NK-92 treated with Interleukin-12 subunit alpha and Interleukin-12 subunit beta, amount 100 ng/mL, for 24 hours (cell line): ENCODE results near the gene C2orf15.
A peak's percentile ranks its signal among the peaks of the same experiment; 100 is the strongest.
"Not testable (repeated sequence)": the region's sequence is repeated elsewhere in the genome, so short reads cannot be mapped to it uniquely, and the experiment has no call there.

Experiments
- DNase-seq: peaks from one replicate; lab custom pipeline; 2025; lab: John Stamatoyannopoulos, UW

Gene C2orf15

DNA sequence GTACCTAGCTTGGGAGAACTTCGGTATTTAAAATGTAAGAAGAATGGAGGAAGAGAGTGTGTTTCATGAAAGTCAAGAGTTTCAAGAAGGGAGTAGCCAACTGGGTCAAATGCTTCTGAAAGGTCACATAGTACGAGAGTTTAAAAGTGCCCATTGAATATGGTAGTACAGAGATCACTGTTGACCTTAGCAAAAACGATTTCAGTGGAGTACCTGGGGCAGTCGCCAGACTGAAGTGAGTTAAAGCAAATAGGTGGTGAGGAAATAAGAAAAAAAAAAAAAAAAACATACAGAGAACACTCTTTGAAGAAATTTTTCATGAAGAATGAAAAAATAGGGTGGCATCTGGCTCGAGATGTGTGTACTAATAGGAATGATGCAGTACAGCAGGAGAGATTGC, 24.7 kb downstream of the C2orf15 start:
- no peak for DNase-seq

DNA sequence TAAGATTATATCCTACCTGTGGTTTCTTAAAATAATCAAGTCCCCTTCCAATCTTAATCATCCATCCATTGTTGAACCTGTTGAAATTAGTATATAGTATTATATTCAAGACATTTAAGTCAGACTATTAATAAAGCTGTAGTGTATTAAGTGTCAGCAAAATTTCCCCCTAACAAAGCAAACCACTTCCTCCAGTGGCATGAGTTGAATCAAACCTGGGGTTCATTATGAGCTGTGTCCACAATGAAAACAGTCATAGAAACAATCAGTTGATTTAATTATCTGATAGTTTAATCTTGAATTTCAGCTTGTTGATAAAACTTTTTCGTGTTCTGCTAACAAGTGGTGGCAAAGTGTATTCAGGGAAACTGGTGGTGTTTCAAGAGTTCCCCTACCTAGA, 28.0 kb downstream of the C2orf15 start:
- no peak for DNase-seq

DNA sequence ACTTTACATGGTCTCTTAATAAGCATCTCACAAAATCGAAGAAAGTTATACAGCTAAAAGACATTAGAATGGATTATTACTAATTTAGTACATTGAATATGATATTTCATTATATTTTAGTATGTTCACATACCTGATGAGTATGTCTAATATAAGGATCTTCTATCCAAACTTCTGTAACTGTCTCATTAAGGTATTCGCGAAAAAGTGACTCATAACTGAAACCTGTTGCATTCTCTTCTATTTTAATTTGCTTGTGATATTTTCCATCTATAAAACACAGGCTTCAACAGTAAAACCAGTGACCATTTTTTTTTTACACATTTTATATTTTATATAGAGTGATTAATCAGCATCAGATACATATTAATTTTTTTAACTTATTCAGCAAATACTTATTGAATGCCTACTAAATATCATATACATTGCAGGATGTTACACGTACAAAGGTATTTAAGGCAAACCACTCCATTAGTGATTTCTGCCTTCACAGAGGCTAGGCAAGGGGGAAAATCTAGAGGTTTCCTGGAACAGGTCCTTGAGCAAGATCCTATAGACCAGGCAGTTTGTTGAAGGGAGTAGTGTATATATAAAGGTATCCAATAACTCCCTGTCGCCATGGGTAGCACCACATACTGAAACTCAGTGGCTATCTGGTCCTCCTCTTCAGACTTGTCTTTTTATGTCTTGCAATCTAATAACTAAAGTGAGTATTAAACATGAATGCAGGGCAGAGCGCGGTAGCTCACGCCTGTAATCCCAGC, 30.1 kb downstream of the C2orf15 start:
- DNase-seq = no peak

DNA sequence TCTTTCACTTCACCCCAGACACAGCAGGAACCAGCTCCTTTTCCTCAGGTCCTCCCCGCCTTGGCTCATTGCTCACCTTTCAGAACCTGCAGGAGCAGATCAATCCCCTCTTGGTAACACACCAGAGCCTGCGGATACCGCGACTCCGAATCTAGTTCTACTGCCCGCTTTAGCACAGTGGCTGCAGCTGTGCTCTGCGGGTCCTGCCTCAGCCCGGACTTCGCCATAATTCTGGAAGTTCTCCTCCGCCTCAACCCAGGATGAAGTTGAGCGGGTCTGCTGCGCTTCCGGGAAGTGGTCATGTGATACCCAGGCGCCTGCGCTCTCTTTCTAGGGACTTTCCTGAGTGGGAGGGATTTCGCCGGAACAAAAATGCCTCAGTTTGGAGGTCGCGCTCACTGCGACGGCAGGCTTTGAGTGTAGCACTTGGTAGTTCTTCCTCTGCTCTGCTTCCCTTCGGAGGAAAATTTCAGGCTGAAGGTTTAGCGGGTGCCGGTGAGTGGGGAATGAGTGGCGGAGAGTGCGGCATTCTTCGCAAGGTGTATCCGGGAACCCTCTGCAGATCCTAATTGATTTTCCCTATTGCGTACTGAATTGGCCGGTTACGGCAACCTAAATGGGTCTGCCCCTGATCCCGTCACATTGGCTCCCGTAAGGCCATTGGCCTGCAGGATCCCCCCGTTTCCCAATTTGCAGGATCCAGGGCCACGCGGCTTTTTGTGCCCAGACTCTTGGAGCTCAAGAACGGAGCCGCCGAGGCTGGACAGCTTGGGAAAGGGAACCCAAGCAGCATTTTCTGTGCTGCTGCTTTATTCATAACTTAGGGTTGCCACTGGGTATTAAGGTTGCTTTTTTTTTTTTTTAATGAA, 39.5 kb downstream of the C2orf15 start, which contains the start of the genes MITD1 and MRPL30:
MITD1 (minus strand) TSS at position 304 of the 869 bp plus-strand sequence; CDS start at position 227, 77 bp downstream.
MRPL30 (plus strand) TSS at position 430 of the 869 bp plus-strand sequence. CDS start 5,020 bp downstream, outside the sequence.
- peak; percentile 82 for DNase-seq

DNA sequence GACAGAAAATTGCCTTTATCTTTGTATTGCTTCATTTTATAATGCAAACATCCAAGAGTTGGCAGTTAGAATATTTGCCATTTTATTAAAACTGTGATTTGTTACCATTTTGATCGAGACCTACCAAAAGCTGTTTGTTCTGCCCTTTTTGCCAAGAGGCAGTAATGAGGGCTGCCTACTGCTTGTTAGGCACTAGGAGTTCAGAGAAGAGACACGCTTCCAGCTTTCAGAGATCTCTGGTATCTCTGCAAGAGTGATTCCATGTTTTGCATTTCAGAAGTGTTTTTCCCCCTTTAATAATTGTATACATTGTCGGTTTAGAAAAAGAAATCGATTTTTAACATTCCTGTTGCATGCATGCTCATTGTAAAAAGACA, 40.1 kb downstream of the C2orf15 start:
- no peak for DNase-seq

DNA sequence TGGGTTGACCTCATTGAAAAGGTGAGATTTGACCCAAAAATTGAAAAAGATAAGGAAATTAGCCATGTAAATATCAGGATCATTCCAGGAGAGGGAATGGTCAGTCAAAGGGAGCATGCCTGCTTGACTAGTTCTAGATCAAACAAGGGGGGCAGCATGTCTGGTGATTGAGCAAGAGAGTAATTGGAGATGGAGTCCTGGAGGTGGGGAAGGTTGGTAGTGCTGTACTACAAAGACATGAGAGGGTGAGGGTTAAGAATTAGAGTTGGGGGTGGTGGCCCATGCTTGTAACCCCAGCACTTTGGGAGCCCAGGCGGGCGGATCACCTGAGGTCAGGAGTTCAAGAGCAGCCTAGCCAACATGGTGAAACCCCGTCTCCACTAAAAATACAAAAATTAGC, 41.5 kb downstream of the C2orf15 start:
- DNase-seq = no peak

DNA sequence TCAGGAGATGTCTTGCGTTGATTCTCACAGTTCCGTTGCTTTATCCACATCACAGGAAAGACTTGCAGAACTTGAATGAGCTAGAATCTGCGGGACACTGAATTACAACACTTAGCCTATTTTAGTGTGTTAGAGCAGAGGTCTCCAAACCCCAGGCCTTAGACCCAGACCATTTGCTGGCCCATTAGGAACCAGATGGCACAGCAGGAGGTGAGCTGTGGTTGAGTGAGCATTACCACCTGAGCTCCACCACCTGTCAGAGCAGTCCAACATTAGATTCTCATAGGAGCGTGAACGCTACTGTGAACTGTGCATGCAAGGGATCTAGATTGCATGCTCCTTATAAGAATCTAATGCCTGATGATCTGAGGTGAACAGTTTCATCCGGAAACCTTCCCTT, 43.3 kb downstream of the C2orf15 start:
- no peak for DNase-seq

GRCh38 chr2:99187011-99187410, 45.5 kb downstream of the C2orf15 start:
- DNase-seq = no peak

GRCh38 chr2:99188357-99188756, 46.9 kb downstream of the C2orf15 start:
- DNase-seq = no peak

DNA sequence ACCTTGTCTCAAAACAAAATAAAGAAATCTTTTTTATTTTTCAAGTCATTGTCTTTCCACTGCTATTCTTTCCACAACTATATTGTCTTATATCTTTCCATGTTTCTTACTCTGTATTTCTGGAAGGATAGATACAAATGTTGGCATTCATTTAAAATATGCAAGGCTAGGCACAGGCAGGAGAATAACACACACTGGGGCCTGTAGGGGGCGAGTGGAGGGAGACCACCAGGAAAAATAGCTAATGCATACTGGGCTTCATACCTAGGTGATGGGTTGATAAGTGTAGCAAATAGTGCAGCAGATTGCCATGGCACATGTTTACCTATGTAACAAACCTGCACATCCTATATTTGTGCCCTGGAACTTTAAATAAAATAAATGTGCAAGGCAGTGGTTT, 49.0 kb downstream of the C2orf15 start:
- DNase-seq = no peak

GRCh38 chr2:99192364-99192763, 50.9 kb downstream of the C2orf15 start:
- DNase-seq = not testable (repeated sequence)

GRCh38 chr2:99198103-99198841, 56.8 kb downstream of the C2orf15 start:
- no peak for DNase-seq

- DNase-seq = no peak
These were observed 58.7 kb downstream of the C2orf15 start for GRCh38 chr2:99200076-99200800.
